ENCODE results near the gene PHACTR4.
A peak's percentile ranks its signal among the peaks of the same experiment; 100 is the strongest.
"Not testable (repeated sequence)": the region's sequence is repeated elsewhere in the genome, so short reads cannot be mapped to it uniquely, and the experiment has no call there.

The PHACTR4 gene
- 26.2 to 37.3 (median 33.7) reads per million in 4 donors for total RNA-seq

DNA sequence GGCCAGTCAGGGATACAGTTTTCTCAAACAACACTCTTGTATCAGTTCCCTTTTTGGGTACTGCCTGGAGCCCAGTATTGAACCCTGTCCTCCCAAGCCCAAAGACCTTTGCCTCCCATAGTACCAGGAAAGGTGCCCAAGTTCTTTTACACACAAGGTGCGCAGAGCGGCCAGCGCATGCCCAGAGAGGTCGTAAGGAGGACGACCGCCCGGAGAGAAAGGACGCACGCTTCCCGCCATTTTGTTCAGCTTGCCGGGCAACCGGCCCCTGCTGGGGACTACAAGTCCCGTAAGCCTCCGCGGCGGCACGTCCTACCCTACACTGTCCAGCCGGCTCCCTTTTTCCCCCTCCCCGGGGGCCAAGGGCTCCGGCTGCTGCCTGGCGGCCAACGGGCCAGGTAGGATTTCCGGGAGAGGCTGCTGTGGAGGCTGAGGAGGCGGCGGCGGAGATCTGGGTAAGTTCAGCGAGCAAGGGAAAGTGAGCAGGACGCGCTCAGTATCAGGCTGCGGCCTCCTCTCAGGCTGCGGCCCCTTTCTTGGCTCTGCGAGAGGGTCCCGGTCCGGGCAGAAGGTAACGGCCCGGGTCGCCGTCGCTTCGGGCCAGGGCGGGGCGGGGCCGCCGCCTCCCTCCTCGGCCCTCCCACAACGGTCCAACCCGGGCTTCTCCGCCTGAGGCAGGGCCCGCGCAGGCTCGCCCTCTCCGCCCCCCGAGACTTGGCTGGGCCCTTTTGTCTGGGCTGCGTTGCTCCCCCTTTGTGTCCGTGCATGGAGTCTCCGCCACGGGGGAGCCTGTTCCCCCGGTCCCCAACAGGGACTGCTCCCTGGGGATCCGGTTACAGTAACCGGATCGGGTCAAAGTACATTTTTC lies at the start of gene PHACTR4:
PHACTR4 (plus strand) TSS at position 370 of the 868 bp plus-strand sequence. CDS start 37,708 bp downstream, outside the sequence.
- peak; percentile 64 to 88 (median 70) for DNase-seq

DNA sequence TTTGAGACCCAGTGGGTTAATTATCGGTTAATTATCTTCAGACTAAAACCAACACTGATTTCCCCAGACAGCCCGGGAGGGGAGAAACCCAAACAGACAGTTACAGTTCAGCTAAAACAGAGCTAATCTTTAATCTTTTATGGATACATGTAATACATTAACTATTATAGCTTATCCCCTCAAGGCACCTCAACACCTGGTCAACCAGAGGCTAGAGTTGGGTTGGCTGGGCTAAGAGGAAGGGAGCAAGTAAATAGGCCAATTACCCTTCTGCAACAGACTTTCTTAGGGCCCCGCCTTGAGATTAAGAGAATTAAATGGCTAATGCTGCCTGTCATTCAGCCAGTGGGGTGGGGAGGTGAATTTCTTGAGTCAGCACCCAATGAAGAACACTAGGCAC lies 47.3 kb upstream of the PHACTR4 start:
- DNase-seq: no peak

- DNase-seq: no peak
These were observed 45.8 kb upstream of the PHACTR4 start for GRCh38 chr1:28323720-28324119.

DNA sequence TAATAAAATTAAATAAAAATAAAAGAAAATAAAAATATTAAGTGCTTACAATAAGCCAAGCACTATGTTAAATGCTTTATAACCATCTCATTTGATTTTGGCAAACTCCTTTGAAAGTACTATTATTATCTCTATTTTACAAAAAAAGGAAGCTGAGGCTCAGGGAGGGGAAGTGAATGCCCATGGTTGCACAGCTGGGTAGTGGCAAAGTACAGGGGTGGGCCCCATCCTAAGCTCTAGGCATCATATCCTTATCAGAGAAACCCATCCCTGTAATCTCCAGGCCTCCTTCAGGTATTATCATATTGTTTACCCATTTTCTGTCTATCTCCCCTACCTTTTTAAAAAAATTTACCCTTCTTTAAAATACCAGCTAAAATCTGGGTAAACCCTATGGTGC lies 43.0 kb upstream of the PHACTR4 start:
- no peak for DNase-seq

DNA sequence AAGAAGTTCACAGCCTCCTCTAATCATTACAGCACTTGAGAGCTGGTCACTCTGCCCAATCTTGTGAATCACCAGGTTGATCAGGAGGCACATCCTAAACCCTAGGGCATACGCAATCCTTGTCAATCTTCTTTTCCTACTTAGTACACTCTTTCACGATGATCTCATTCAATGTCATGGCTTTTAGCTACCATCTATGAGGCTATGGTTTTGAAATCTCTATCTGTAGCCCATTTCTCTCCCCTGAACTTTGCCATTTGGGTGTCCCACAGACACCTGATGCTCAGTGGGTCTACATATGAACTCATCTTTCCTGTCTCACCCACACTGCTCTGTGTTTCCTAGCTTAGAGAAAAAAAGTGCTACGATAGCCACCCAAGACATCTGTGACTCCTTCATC lies 42.6 kb upstream of the PHACTR4 start:
- DNase-seq: no peak

DNA sequence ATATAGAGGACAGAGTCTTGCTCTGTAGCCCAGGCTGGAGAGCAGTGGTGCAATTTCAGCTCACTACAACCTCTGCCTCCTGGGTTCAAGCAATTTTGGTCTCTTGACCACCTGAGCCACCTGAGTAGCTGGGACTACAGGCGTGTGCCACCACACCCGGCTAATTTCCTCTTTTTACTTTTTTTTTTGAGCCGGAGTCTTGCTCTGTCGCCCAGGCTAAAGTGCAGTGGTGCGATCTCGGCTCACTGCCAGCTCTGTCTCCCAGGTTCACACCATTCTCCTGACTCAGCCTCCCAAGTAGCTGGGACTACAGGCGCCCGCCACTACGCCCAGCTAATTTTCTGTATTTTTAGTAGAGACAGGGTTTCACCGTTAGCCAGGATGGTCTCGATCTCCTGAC lies 42.1 kb upstream of the PHACTR4 start:
- not testable (repeated sequence) for DNase-seq

GRCh38 chr1:28328228-28328648 lies 41.3 kb upstream of the PHACTR4 start:
- peak in 2 of 5 donors; percentile 2 to 3 for DNase-seq

- DNase-seq: peak in 2 of 5 donors; percentile 17 to 51
These were observed 40.0 kb upstream of the PHACTR4 start for GRCh38 chr1:28329395-28330153.

DNA sequence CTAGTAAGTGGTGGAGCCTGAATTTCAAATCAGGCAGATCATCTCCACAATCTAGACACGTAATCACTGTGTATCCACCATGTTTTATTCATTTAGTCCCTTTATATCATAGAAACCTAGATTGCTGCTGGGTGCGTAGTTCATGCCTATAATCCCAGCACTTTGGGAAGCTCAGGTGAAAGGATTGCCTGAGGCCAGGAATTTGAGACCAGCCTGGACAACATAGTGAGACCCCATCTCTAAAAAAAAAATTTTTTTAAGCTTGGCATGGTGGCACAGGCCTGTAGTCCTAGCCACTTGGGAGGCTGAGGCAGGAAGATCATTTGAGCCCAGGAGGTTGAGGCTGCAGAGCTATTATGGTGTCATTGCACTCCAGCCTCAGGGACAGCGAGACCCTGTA lies 30.6 kb upstream of the PHACTR4 start:
- no peak for DNase-seq

DNA sequence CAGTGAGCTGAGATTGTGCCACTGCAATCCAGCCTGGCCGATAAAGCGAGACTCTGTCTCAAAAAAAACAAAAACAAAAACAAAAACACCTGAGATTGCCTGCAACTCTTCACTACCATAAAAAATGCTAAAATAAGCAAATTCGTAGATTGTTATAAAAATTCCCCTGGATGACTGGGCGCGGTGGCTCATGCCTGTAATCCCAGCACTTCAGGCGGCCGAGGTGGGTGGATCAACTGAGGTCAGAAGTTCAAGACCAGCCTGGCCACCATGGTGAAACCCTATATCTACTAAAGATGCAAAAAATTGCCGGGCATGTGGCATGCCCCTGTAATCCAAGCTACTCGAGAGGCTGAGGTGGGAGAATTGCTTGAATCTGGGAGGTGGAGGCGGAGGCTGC lies 30.0 kb upstream of the PHACTR4 start:
- no peak for DNase-seq

- DNase-seq: no peak
These were observed 29.1 kb upstream of the PHACTR4 start for GRCh38 chr1:28340221-28340974.

DNA sequence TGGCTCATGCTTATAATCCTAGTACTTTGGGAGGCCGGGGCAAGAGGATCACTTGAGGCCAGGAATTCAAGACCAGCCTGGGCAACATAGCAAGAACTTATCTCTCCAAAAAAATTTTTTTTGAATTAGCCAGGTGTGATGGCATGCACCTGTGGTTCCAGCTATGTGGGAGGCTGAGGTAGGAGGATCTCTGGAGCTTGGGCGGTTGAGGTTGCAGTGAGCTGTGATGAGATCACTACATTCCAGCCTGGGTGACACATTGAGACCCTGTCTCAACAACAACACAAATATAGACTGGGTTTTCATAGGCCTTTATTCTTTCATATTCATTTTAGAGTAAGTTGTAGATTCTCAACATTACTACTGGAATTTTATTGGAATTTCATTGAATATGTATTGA lies 27.9 kb upstream of the PHACTR4 start:
- DNase-seq: no peak

DNA sequence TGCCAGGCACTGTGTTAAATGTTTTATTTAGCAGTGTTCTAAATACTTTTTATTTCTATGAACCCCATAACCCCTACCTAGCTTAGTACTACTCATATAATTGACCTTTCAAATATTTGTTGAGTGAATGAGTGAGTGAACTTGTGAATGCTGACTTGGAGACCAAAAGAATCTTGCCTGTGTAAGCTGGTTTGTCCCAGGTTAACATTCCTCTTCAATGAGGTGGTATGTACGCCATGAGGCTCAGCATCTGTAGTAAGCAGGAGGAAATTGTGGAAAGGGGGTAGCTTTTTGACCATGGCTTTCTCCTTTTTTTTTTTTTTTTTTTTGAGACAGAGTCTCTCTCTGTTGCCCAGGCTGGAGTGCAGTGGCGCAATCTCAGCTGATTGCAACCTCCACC lies 26.1 kb upstream of the PHACTR4 start:
- DNase-seq: no peak

GRCh38 chr1:28353248-28353810 lies 16.2 kb upstream of the PHACTR4 start:
- DNase-seq: not testable (repeated sequence)

GRCh38 chr1:28354121-28354520 lies 15.4 kb upstream of the PHACTR4 start:
- DNase-seq: no peak

DNA sequence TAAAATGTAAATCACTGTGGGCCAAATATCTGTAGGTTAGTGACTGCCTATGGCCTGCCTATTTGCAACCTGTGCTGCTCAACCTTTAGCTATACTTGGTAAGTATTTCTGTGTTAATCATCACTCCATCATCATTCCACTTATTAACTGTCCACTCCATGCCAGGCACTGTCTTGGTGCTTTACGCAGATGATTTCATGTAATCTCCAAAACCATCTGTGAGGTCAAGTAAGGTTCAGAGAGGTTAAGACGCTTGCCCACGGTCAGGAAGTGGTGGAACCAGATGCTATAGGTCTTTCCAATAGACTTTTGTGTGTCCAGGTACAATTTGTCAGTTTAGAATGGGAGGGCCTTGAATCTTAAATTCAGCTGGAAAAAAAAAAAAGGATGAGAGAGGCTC lies 10.8 kb upstream of the PHACTR4 start:
- no peak for DNase-seq

- peak; percentile 26 to 73 (median 57) for DNase-seq
These were observed 9.8 kb upstream of the PHACTR4 start for GRCh38 chr1:28359592-28360239.

GRCh38 chr1:28364888-28365287 lies 4.7 kb upstream of the PHACTR4 start:
- DNase-seq: no peak

GRCh38 chr1:28365864-28366263 lies 3.7 kb upstream of the PHACTR4 start:
- DNase-seq: no peak

DNA sequence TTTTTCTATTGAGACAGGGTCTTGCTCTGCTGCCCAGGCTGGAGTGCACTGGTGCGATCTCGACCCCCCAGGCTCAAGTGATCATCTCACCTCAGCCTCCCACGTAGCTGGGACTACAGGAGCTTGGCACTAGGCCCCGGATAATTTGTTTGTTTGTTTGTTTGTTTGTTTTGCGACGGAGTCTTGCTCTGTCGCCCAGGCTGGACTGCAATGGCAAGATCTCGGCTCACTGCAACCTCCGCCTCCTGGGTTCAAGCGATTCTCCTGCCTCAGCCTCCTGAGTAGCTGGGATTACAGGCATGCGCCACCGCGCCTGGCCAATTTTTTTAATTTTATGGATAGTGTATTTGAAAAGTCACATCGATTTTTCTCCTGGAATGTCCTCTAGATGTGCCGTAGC lies 932 bp upstream of the PHACTR4 start:
- DNase-seq: not testable (repeated sequence)

DNA sequence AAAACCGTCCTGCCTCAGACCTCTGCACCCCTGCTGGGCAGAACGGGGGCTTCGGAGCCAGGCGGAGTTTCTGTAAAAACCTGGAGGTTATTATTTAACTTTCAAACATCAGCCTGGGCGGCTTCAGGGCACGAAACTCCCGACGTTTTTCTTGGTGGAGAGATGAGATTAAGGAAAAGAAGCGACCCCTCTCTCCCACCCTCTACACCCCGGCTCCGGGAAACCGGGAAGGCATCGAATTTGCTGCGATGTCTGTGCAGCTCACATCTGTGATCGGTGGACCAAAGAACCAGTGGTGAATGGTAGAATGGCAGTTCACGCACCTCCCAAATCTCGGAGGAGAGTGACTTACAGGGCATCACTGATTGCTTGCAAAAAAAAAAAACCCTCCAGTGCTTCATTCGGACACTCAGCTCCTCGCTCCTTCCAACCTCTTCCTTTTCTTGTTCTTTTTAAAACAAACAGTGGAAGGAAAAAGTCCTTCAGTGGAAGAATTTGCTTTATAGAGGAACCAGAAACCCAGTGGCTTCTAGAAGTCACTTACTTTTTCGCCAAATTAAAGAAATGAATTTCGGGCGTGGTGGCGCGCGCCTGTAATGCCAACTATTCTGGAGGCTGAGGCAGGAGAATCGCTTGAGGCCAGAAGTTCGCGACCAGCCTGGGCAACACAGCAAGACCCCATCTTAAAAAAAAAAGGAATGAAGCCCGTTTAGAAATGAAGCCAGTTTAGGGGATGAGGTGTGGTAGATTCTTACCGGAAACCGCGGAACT lies 884 bp downstream of the PHACTR4 start:
- peak in 1 of 5 donors; percentile 42 for DNase-seq

Data from T-helper 1 cell (primary cell).